ENCODE data around the gene ISLR2.

Gene ISLR2

DNA sequence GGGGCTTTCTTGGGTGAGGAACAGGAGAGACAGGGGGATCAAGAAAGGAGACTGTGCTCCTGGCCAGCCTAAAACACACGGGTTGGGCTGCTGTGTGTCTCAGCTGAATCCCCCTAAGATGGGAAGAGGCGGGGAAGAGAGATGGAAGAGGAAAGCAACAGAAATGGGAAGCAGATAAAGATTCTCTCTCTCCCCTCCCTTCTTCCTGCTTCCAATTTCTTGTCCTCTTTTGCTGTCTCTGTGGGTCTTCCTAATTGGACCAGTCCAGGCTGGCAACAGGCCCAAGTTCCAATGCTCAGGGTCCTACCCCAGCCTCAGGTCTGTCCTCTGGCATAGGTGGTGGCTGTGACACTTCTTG lies 7.1 kb downstream of the ISLR2 start:
- Histone ChIP-seq H3K27me3 (ENCODE audit: control insufficient read depth in 1 of 2, insufficient read depth in 2 of 2, low read length in 2 of 2) (peaks cover 41 to 44% of the 10 kb centered on the region in 2 donors), H3K27ac (ENCODE audit: low read length) (no peak overlapping the region), H3K4me3 (ENCODE audit: low read length in 2 of 2) (peak overlapping the region in 1 of 2 donors; percentile 68), H3K36me3 (ENCODE audit: control insufficient read depth in 2 of 2, insufficient read depth in 2 of 2, low read length in 2 of 2) (no peaks in the 10 kb centered on the region), H3K4me1 (ENCODE audit: control insufficient read depth, insufficient read depth, low read length) (peaks cover 27% of the 10 kb centered on the region), H3K9ac (ENCODE audit: low read length in 2 of 2) (no peak overlapping the region), H3K9me3 (ENCODE audit: control insufficient read depth in 2 of 2, low read length in 2 of 2) (no peaks in the 10 kb centered on the region)

DNA sequence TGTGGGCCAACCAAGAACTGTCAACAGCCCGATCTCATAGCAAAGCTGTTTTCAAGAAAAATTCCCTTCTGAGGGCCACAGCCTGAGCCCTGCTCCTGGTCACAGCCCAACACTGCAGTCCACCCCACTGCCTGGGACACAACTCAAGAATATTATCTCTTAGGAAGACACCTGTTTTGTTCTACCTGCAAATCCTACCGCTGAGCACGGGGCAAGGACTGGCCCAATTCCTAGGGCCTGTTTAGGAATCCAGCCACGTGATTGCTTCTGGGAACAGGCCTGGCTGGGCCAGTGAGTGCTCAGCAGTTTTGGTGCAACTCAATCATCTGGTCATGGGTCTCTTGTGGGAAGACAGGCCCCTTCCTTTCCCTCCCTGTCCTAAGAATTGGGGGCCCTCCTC lies 8.3 kb downstream of the ISLR2 start:
- Histone ChIP-seq H3K27ac (ENCODE audit: low read length) (no peak overlapping the region), H3K36me3 (ENCODE audit: control insufficient read depth in 2 of 2, insufficient read depth in 2 of 2, low read length in 2 of 2) (no peaks in the 10 kb centered on the region), H3K9me3 (ENCODE audit: control insufficient read depth in 2 of 2, low read length in 2 of 2) (no peaks in the 10 kb centered on the region), H3K4me3 (ENCODE audit: low read length in 2 of 2) (no peak overlapping the region), H3K4me1 (ENCODE audit: control insufficient read depth, insufficient read depth, low read length) (peaks cover 23% of the 10 kb centered on the region), H3K9ac (ENCODE audit: low read length in 2 of 2) (no peak overlapping the region), H3K27me3 (ENCODE audit: control insufficient read depth in 1 of 2, insufficient read depth in 2 of 2, low read length in 2 of 2) (peaks cover 33% of the 10 kb centered on the region in 2 donors)

DNA sequence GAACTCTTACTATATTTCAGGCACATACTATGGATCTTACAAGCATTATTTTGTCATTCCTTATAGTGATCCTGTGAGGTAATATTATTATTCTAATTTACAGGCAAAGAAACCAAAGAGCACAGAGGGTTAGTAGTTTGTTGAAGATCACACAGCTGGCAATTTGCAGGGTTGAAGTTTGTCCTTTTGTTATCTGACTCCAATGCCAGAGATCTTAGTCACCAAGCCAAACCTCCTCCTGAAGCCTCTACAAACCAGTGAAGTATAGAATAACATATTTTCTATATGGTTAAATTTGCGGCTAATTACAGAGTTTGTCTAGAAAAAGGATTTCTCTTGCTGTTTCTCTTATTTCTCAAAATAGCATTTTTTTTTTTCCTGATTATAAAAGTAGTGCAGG lies 11.2 kb downstream of the ISLR2 start:
- H3K9me3 ChIP-seq (ENCODE audit: control insufficient read depth in 2 of 2, low read length in 2 of 2), result peaks cover 0 to 3% of the 10 kb centered on the region in 2 donors
- H3K4me3 ChIP-seq (ENCODE audit: low read length in 2 of 2), result no peak overlapping the region
- H3K36me3 ChIP-seq (ENCODE audit: control insufficient read depth in 2 of 2, insufficient read depth in 2 of 2, low read length in 2 of 2), result no peaks in the 10 kb centered on the region
- H3K27ac ChIP-seq (ENCODE audit: low read length), result no peak overlapping the region
- peaks cover 12 to 21% of the 10 kb centered on the region in 2 donors for H3K27me3 ChIP-seq (ENCODE audit: control insufficient read depth in 1 of 2, insufficient read depth in 2 of 2, low read length in 2 of 2)
- no peak overlapping the region for H3K9ac ChIP-seq (ENCODE audit: low read length in 2 of 2)
- peaks cover 9% of the 10 kb centered on the region for H3K4me1 ChIP-seq (ENCODE audit: control insufficient read depth, insufficient read depth, low read length)

DNA sequence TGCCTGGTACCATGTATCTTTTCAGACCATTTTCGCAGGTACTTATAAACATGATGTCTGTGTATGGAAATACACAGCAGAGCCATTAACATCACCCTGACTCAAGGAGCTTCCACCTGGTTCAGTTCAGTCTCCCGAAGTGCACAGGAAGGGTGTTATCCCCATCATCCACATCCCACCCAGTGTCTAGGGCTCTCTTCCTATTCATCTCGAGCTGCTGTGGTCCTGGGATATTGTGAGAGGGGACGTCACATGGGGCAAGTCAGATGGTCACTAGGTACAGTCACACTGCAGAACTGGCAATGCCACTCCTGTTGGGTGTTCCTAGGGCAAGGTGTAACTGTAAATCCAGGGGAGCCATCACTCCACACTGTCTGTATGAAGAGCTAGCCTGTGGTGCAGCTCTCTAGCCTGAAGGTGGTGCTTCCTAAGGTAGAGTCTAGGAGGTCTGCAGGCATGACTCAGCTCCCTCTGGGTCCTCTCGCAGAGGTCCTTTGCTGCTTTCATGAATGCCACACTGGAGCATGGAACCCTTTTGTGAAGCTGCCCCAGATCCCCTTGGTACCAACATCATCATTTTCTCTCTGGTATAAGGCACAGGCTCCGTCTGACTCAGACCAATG lies 13.9 kb downstream of the ISLR2 start:
- no peaks in the 10 kb centered on the region for H3K36me3 ChIP-seq (ENCODE audit: control insufficient read depth in 2 of 2, insufficient read depth in 2 of 2, low read length in 2 of 2)
- peaks cover 3 to 4% of the 10 kb centered on the region in 2 donors for H3K27me3 ChIP-seq (ENCODE audit: control insufficient read depth in 1 of 2, insufficient read depth in 2 of 2, low read length in 2 of 2)
- H3K27ac ChIP-seq (ENCODE audit: low read length), result no peak overlapping the region
- H3K9me3 ChIP-seq (ENCODE audit: control insufficient read depth in 2 of 2, low read length in 2 of 2), result peaks cover 0 to 4% of the 10 kb centered on the region in 2 donors
- H3K9ac ChIP-seq (ENCODE audit: low read length in 2 of 2), result no peak overlapping the region
- H3K4me3 ChIP-seq (ENCODE audit: low read length in 2 of 2), result no peak overlapping the region
- H3K4me1 ChIP-seq (ENCODE audit: control insufficient read depth, insufficient read depth, low read length), result no peaks in the 10 kb centered on the region

DNA sequence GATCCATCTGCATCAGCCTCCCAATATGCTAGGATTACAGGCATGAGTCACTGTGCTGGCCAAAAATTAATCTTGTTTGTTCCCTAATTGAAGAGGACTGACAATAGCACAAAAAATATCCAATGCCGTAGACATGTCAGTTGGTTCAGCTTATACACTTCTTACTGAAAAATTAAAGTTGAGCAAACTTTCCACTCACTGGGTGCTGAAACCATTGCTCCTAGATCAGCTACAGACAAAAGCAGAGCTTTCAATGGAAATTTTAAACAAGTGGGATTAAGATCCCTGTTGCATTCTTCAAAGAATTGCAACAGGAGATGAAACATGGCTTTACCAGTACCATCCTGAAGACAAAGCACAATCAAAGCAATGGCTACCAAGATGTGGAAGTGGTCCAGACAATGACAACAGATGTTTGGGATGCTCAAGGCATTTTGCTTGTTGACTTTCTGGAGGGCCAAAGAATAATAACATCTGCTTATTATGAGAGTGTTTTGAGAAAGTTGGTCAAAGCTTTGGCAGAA lies 16.0 kb downstream of the ISLR2 start:
- H3K4me3 ChIP-seq (ENCODE audit: low read length in 2 of 2), result no peak overlapping the region
- no peaks in the 10 kb centered on the region for H3K36me3 ChIP-seq (ENCODE audit: control insufficient read depth in 2 of 2, insufficient read depth in 2 of 2, low read length in 2 of 2)
- no peaks in the 10 kb centered on the region for H3K4me1 ChIP-seq (ENCODE audit: control insufficient read depth, insufficient read depth, low read length)
- H3K9me3 ChIP-seq (ENCODE audit: control insufficient read depth in 2 of 2, low read length in 2 of 2), result peaks cover 0 to 4% of the 10 kb centered on the region in 2 donors
- H3K27ac ChIP-seq (ENCODE audit: low read length), result no peak overlapping the region
- H3K9ac ChIP-seq (ENCODE audit: low read length in 2 of 2), result no peak overlapping the region
- peaks cover 3 to 4% of the 10 kb centered on the region in 2 donors for H3K27me3 ChIP-seq (ENCODE audit: control insufficient read depth in 1 of 2, insufficient read depth in 2 of 2, low read length in 2 of 2)

DNA sequence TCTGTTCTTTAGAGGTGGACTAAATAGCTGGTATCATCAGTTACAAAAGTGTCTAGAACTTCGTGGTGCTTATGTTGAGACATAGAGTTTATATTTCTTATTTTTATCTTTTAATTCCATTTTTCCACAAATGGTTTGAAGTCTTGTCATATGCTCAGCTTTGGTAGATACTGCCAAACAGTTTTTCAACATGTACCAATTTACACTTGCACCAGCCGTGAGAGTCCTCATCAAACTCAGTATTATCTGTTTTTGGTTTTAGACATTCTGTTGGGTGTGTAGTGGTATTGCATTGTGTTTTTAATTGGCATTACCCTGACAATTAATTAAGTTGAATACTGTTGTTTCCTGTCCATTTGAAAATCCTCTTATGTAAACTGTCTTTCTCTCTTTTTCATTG lies 16.7 kb downstream of the ISLR2 start:
- no peak overlapping the region for H3K9ac ChIP-seq (ENCODE audit: low read length in 2 of 2)
- peaks cover 3 to 4% of the 10 kb centered on the region in 2 donors for H3K27me3 ChIP-seq (ENCODE audit: control insufficient read depth in 1 of 2, insufficient read depth in 2 of 2, low read length in 2 of 2)
- H3K36me3 ChIP-seq (ENCODE audit: control insufficient read depth in 2 of 2, insufficient read depth in 2 of 2, low read length in 2 of 2), result no peaks in the 10 kb centered on the region
- no peak overlapping the region for H3K27ac ChIP-seq (ENCODE audit: low read length)
- H3K4me3 ChIP-seq (ENCODE audit: low read length in 2 of 2), result no peak overlapping the region
- peaks cover 0 to 4% of the 10 kb centered on the region in 2 donors for H3K9me3 ChIP-seq (ENCODE audit: control insufficient read depth in 2 of 2, low read length in 2 of 2)
- no peaks in the 10 kb centered on the region for H3K4me1 ChIP-seq (ENCODE audit: control insufficient read depth, insufficient read depth, low read length)

DNA sequence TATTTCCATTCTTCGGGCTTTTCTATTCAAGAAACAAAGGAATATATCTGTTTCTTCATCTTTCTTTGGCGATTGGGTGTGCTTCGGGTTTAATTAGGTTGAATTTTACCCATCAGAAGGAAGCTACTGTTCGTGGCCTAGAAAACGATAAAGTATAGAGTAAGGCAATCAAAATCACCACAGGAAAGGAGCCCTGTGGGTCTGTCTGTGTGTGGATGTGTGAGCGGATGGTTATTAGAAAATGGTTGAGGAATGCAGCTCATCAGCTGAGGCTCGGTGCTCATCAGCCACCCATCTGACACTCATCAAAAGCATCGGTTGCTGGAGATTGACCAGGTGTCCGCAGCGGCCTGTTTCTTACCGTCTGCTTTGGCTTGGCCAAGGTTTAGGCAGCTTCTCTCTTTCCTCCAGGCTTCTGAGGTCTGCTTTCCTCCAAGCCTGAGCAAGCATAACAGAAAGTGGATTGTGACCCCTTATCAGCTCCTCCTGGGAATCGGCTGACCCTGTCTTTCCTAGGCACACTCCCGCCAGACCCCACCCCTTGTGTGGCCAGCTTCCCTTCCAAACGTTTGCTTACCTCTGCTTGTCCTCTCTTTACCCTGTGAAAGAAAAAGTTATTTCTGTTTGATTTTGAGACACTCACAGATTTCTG lies 25.5 kb downstream of the ISLR2 start:
- Histone ChIP-seq H3K36me3 (ENCODE audit: control insufficient read depth in 2 of 2, insufficient read depth in 2 of 2, low read length in 2 of 2) (no peaks in the 10 kb centered on the region), H3K27me3 (ENCODE audit: control insufficient read depth in 1 of 2, insufficient read depth in 2 of 2, low read length in 2 of 2) (no peaks in the 10 kb centered on the region), H3K4me3 (ENCODE audit: low read length in 2 of 2) (no peak overlapping the region), H3K9me3 (ENCODE audit: control insufficient read depth in 2 of 2, low read length in 2 of 2) (no peaks in the 10 kb centered on the region), H3K9ac (ENCODE audit: low read length in 2 of 2) (no peak overlapping the region), H3K4me1 (ENCODE audit: control insufficient read depth, insufficient read depth, low read length) (peaks cover 32% of the 10 kb centered on the region), H3K27ac (ENCODE audit: low read length) (peak overlapping the region; percentile 64)

DNA sequence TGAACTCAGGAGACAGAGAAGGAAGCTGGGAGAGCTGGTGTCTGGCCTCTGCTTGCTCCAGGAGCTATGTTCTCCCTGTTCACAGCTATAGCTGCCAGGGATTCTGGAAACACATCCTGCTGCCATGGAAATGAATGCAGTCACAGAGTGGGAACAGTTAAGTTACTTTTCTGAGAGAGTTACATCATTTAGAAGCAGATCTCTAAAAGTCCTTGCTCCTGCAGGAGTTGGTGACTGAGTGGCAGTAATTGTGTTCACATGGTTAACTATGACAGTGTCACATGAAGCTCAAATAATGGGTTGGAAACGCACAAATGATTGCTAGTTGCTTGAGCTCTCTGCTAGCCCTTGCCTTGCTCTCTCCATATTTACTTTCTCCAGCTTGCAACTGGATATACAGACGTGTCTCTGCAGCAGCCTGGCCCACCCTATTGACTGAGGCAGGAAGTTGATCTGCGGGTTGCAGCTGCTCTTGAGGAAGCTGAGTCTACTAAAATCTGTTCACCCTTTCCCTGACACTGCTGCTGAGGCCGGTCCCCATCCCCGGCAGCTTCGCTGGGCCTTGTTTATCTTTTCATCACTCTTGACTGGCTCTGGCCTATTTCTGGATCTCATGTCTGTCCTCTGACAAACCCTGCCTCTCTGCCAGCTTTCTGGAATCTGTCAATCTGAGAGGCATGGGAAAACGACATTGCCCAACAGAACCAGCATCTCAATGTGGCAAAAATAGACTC lies 26.5 kb downstream of the ISLR2 start:
- Histone ChIP-seq H3K27ac (ENCODE audit: low read length) (peak overlapping the region; percentile 64), H3K9me3 (ENCODE audit: control insufficient read depth in 2 of 2, low read length in 2 of 2) (no peaks in the 10 kb centered on the region), H3K36me3 (ENCODE audit: control insufficient read depth in 2 of 2, insufficient read depth in 2 of 2, low read length in 2 of 2) (no peaks in the 10 kb centered on the region), H3K4me1 (ENCODE audit: control insufficient read depth, insufficient read depth, low read length) (peaks cover 32% of the 10 kb centered on the region), H3K9ac (ENCODE audit: low read length in 2 of 2) (peak overlapping the region in 1 of 2 donors; percentile 36), H3K4me3 (ENCODE audit: low read length in 2 of 2) (peak overlapping the region; percentile 15 to 22), H3K27me3 (ENCODE audit: control insufficient read depth in 1 of 2, insufficient read depth in 2 of 2, low read length in 2 of 2) (no peaks in the 10 kb centered on the region)

DNA sequence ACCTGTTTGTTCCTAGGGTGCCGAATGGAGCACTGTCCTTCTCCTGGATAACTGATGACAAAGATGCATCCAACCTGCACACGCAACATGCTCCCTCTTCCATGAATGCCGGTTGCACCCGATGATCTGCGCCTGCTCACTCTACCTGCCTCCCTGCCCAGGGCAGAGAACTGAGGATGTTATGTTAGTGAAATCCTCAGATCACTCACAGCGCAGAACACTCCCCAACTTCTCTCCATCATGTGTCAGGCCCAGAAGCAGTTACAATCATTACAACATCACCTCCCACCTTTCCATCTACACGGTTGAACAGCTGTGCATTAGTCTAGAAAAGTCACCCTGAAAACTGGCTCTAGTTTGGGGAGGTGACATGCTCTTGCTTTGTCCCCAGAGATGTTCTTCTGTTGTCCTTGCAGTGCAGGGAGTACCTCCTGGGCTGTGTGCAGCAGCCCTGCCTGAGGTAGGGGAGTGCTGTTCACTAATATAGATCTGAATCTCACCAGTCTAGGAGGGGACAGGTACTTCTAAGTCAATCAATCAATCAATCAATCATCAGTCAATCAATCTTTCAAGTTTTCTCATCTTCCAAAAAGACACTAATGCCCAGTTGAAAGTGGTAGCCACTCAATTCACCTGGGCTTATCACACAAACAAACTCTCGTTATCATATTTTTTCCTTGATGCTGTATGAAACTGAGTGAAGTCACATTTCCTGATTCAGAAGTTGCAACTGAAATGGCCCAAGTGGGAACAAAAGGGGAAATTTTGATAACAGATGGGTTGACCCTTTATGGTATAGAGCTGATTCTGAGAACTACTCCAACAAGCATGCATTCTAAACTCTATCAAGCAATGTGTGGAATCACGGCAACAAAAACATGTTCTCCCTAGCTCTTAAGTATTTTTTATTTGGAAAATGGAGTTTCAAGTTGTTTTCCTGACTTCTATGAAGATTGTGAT lies 27.8 kb downstream of the ISLR2 start:
- no peak overlapping the region for H3K4me3 ChIP-seq (ENCODE audit: low read length in 2 of 2)
- H3K9ac ChIP-seq (ENCODE audit: low read length in 2 of 2), result peak overlapping the region in 1 of 2 donors; percentile 13

More for the DNA sequence above, 27.8 kb downstream of the ISLR2 start:
- no peaks in the 10 kb centered on the region for H3K36me3 ChIP-seq (ENCODE audit: control insufficient read depth in 2 of 2, insufficient read depth in 2 of 2, low read length in 2 of 2)
- H3K27ac ChIP-seq (ENCODE audit: low read length), result peak overlapping the region; percentile 64
- no peaks in the 10 kb centered on the region for H3K27me3 ChIP-seq (ENCODE audit: control insufficient read depth in 1 of 2, insufficient read depth in 2 of 2, low read length in 2 of 2)
- H3K9me3 ChIP-seq (ENCODE audit: control insufficient read depth in 2 of 2, low read length in 2 of 2), result no peaks in the 10 kb centered on the region
- H3K4me1 ChIP-seq (ENCODE audit: control insufficient read depth, insufficient read depth, low read length), result peaks cover 32% of the 10 kb centered on the region

All from stomach smooth muscle (tissue), 2 donors.